Subcutaneous abdominal adipose tissue (tissue), 5 donors: ENCODE results near the gene ITGA2.

Experiments used
- H3K27ac ChIP-seq: one replicate; pipeline ENCODE4 v1.7.0; 2013; ENCODE audit warnings: low read depth, mild to moderate bottlenecking, inconsistent platforms, low read length, moderate library complexity
- H3K27me3 ChIP-seq, 5 donors: one replicate each; pipeline ENCODE4 v1.7.0; 2013; ENCODE audit warnings: low read length in 5 of 5, inconsistent platforms in 1 of 5; ENCODE audit not compliant: control insufficient read depth in 5 of 5, insufficient read depth in 4 of 5
- H3K36me3 ChIP-seq, 5 donors: one replicate each; pipeline ENCODE4 v1.7.0; 2013; ENCODE audit warnings: low read length in 5 of 5; ENCODE audit not compliant: control insufficient read depth in 5 of 5, insufficient read depth in 5 of 5
- H3K4me1 ChIP-seq, 5 donors: one replicate each; pipeline ENCODE4 v1.7.0; 2013; ENCODE audit warnings: low read length in 5 of 5, mild to moderate bottlenecking in 3 of 5, moderate library complexity in 1 of 5; ENCODE audit not compliant: control insufficient read depth in 5 of 5, insufficient read depth in 5 of 5
- H3K4me3 ChIP-seq, 5 donors: one replicate each; pipeline ENCODE4 v1.7.0; 2013; ENCODE audit warnings: low read length in 5 of 5, low read depth in 1 of 5
- H3K9ac ChIP-seq, 5 donors: one replicate each; pipeline ENCODE4 v1.7.0; 2013; ENCODE audit warnings: low read length in 5 of 5, mild to moderate bottlenecking in 4 of 5, moderate library complexity in 3 of 5
- H3K9me3 ChIP-seq, 5 donors: one replicate each; pipeline ENCODE4 v1.7.0; 2013; ENCODE audit warnings: low read length in 5 of 5; ENCODE audit not compliant: control insufficient read depth in 5 of 5
- donor health status: healthy.
- donor health status: healthy.
- donor health status: healthy.
- donor health status: healthy.
- donor health status: healthy.

The ITGA2 gene

DNA sequence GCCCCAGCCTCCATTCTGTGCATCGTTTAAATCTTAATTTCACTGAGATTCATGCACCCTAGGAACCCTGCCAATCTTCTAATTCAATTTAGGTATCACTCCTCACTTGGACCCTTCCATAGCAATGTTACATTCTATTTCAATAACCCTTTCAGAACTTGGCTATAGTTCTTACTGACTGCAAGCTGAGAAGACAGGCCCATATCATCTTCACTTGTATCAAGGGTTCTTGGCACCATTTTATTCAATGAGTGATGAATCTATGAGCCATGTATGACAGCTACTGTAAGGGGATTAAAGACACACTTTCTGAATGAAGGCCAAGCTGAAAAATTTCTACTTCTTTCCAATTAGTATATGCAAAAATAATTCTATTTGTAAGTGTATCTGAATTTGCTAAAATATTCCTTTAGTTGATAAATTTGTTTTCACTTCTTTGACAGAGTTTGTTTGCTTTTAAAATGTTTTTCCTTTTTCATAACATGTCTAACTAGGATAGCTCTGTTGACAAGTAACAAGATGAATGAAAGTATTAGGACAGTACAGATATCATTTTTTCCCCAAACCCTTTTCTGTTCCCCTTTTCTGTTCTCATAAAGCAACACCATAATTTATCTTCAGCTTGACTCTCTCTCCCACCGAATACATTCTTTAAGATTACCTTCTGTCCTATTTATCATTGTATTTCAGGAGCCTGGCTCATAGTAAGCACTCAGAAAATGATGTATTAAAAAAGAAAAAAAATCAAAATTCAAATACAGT, 9.6 kb downstream of the ITGA2 start:
- Histone ChIP-seq H3K4me1 (no peaks in the 10 kb centered on the region), H3K4me3 (no peak overlapping the region), H3K36me3 (no peaks in the 10 kb centered on the region), H3K27me3 (no peaks in the 10 kb centered on the region), H3K9ac (no peak overlapping the region), H3K27ac (no peak overlapping the region), H3K9me3 (no peaks in the 10 kb centered on the region)

DNA sequence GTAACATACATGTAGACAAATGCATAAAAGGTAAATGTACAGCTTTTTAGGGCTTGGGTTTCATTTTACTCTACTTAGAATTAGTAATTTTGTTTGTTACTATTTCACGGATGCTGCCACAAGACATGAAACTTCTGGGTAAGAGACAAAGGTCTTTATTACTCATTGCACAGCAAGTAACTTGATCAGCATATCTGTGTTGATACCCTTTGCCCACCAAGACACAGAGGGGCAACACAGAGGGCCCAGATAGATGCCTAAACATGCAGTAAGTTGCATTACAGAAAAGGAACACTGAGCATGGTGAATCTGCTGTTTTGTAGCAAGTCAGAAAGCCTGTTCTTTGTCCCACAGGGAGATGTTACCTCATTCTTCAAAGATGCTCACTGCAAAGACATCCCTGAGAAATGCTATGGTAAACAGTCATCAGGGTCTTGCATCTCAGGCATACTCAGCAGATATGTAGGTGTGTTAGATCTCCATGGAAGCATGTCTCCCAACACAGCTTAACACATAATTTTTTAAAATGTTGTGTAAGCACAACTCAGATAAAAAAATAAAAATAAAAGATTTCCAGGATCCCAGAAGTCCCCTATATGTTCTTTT, 10.3 kb downstream of the ITGA2 start:
- H3K9me3 ChIP-seq, result no peaks in the 10 kb centered on the region
- H3K4me3 ChIP-seq, result no peak overlapping the region
- H3K27ac ChIP-seq, result no peak overlapping the region
- no peak overlapping the region for H3K9ac ChIP-seq
- no peaks in the 10 kb centered on the region for H3K27me3 ChIP-seq
- no peaks in the 10 kb centered on the region for H3K4me1 ChIP-seq
- no peaks in the 10 kb centered on the region for H3K36me3 ChIP-seq

DNA sequence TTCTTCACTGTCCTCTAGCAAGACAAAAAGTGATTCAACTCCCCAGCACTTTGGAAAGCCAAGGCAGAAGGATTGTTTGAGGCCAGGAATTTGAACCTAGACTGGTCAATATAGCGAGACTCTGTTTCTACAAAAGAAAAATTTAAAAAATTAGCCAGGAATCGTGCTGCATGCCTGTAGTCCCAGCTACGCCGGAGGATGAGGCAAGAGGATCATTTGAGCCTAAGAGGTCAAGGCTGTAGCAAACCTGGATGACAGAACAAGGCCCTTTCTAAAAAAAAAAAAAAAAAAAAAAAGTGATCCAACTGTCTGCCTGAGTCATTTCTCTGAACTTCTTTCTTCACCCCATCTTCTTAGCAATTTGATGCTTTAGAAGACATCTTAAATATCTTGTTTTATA, 12.4 kb downstream of the ITGA2 start:
- H3K4me3 ChIP-seq, result no peak overlapping the region
- H3K36me3 ChIP-seq, result no peaks in the 10 kb centered on the region
- no peaks in the 10 kb centered on the region for H3K27me3 ChIP-seq
- H3K9ac ChIP-seq, result no peak overlapping the region
- peaks cover 0 to 8% (median 0%) of the 10 kb centered on the region in 5 donors for H3K4me1 ChIP-seq
- H3K27ac ChIP-seq, result no peak overlapping the region
- H3K9me3 ChIP-seq, result no peaks in the 10 kb centered on the region

DNA sequence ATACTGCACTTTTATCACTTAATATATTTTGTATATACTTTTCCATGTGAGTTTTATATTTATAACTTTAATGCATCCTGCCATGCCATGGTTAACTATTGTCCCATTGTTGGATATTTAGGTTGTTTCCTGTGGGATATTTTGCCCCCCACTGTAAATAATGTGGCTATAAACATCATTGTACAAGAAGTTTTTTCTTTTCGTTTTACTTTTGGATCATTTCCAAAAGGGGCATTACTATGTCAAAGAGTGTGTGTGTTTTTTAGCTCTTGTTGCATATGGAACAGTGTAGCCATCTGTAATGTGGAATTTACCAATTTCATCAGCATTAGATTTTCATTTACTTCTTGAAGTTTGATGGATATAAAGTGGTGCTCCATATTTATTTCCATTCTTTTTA, 13.3 kb downstream of the ITGA2 start:
- no peak overlapping the region for H3K4me3 ChIP-seq

DNA sequence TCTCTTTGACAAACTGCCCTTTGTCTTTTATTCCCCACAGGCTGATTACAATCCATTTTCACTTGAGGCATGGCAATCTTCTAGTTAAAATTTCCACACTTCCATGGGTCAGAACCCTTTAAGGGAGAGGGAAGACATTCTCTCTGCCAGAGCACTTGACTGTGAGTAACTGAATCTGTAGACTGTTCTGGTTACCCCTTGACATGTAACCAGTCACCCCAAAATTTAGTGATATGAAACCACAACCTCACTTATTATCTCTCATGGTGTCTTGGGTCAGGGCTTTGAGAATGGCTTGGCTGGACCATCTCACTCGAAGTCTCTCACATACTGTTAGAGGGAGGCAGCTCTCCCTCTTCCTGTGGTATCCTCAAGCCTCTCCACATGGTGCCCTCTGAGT, 14.0 kb downstream of the ITGA2 start:
- peaks cover 0 to 8% (median 0%) of the 10 kb centered on the region in 5 donors for H3K4me1 ChIP-seq
- H3K4me3 ChIP-seq, result no peak overlapping the region
- no peaks in the 10 kb centered on the region for H3K36me3 ChIP-seq
- H3K27ac ChIP-seq, result no peak overlapping the region
- no peaks in the 10 kb centered on the region for H3K9me3 ChIP-seq
- H3K9ac ChIP-seq, result no peak overlapping the region
- H3K27me3 ChIP-seq, result no peaks in the 10 kb centered on the region

More for the DNA sequence above, 13.3 kb downstream of the ITGA2 start:
- Histone ChIP-seq H3K4me1 (peaks cover 0 to 8% (median 0%) of the 10 kb centered on the region in 5 donors), H3K27me3 (no peaks in the 10 kb centered on the region), H3K36me3 (no peaks in the 10 kb centered on the region), H3K9ac (no peak overlapping the region), H3K27ac (no peak overlapping the region), H3K9me3 (no peaks in the 10 kb centered on the region)

DNA sequence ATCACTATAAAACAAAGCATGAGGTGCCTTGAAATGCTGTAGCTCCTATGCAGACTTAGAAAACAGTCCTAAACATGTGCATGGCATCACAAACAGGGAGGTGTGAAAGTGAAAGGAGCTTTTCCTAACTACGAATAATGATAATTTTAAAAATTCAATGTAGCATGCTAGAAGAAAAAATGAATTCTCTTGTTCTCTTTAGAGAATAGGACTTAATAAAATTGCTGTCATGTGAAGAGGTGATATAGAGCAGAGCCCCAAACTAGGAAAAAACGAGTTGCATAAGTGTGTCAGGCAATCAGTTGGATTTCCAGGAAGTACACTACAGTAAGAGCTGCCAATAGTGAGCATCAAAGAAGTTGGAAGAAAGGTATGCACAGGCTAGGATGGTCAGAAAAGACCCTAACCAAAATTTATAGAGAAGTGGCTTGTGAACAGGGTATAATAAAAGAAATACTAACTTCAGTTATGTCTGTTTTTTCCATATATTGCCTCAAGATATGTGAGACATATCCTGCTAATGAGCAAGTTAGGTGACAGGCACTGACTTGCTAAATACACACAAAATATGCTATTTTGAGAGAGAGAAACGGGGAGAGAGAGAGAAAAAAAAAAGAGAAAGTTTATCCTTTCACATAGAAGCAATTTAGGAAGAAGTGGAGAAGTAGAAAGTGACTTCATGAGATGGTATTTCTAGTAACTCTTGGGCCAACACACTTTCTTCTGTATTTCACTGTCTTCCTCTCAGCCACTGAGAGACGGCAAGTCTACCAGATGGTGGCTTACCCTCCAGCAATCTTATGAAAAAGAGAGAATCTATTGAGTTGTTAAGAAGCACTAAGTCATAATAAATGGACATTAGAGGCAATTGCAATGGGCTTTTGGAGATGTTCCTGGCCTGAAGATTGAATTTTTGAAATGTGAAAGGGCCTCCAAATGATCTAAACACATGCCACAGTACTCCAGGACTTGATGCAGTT, 18.0 kb downstream of the ITGA2 start:
- Histone ChIP-seq H3K36me3 (no peaks in the 10 kb centered on the region), H3K4me1 (peaks cover 0 to 8% (median 0%) of the 10 kb centered on the region in 5 donors), H3K9ac (no peak overlapping the region), H3K27me3 (no peaks in the 10 kb centered on the region), H3K9me3 (no peaks in the 10 kb centered on the region), H3K4me3 (peak overlapping the region in 1 of 5 donors; percentile 12), H3K27ac (no peak overlapping the region)

DNA sequence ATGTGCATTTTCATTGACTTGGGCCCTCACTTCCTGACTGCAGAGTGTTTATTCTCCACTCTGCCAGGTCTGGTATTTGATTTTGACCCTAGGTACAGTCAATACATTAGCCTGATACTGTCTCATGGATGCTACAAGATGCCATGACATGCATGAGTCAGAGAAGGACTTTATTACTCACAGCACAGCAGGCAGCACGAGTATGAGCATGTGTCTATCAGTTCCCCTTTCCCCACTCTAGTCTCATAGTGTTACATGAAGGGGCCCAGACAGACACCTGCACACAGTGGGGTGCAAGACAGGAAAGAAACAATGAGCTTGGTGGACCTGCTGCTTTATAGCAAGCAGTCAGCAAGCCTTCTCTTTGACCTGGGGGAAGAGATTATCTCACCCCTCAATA, 19.6 kb downstream of the ITGA2 start:
- Histone ChIP-seq H3K27me3 (no peaks in the 10 kb centered on the region), H3K36me3 (no peaks in the 10 kb centered on the region), H3K9ac (no peak overlapping the region), H3K9me3 (no peaks in the 10 kb centered on the region), H3K4me1 (peaks cover 0 to 8% (median 0%) of the 10 kb centered on the region in 5 donors), H3K27ac (no peak overlapping the region), H3K4me3 (no peak overlapping the region)

DNA sequence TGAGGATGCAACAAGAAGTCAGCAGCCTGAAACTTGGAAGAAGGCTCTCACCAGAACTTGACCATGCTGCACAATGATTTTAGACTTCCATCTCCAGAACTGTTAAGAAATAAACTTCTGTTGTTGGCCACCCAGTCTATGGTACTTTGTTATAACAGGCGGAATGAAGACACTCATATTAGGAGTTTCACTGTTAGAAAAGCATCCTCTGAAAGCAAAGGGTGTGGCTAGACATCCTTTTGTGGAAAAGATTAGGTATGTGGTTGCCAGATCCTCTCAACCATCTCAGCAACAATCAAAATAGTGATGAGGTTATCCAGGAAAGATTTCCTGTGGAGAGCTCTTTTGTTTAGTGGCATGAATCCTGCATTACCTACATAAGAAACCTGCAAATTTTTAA, 20.7 kb downstream of the ITGA2 start:
- H3K9me3 ChIP-seq, result no peaks in the 10 kb centered on the region
- no peaks in the 10 kb centered on the region for H3K27me3 ChIP-seq
- no peaks in the 10 kb centered on the region for H3K36me3 ChIP-seq
- H3K4me3 ChIP-seq, result no peak overlapping the region
- H3K27ac ChIP-seq, result no peak overlapping the region
- peaks cover 0 to 5% (median 0%) of the 10 kb centered on the region in 5 donors for H3K4me1 ChIP-seq
- no peak overlapping the region for H3K9ac ChIP-seq

DNA sequence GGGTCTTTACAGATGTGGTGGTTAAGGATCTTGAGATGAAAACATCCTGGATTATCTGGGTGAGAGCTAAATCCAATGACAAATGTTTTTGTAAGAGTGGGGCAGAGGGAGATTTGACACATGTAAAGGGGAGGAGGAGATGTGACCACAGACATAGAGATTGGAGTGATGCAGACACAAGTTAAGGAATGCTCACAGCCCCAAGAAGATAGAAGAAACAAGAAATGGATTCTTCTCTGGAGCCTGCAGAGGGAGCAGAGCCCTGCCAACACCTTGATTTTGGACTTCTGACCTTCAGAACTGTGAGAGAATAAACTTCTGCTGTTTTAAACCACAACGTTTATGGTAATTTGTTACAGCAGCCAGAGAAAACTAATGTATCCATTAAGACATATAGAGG, 21.7 kb downstream of the ITGA2 start:
- H3K4me1 ChIP-seq, result peaks cover 0 to 3% (median 0%) of the 10 kb centered on the region in 5 donors
- no peak overlapping the region for H3K4me3 ChIP-seq
- no peaks in the 10 kb centered on the region for H3K36me3 ChIP-seq
- H3K27me3 ChIP-seq, result no peaks in the 10 kb centered on the region
- H3K9me3 ChIP-seq, result no peaks in the 10 kb centered on the region
- H3K9ac ChIP-seq, result no peak overlapping the region
- no peak overlapping the region for H3K27ac ChIP-seq

DNA sequence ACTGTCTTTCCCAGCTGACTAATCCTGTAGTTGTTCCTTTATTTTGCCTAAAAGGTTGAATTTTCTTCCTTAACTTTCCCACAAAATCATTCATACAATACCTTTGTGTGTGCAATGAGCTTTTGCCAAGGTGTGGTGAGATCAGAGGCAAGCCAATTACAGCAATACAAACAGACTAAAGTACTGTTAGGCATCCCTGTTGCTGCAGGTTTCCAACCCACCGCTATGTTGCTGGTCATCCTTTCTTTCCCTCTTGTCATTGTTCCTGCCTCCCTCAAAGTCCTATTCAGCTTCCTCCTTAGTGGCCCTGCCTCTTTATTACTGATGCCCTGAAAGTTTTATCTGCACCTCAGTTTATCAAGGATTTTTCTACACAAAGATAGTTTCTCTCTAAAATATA, 22.1 kb downstream of the ITGA2 start:
- no peaks in the 10 kb centered on the region for H3K4me1 ChIP-seq
- no peak overlapping the region for H3K9ac ChIP-seq
- no peaks in the 10 kb centered on the region for H3K9me3 ChIP-seq
- no peak overlapping the region for H3K4me3 ChIP-seq
- no peak overlapping the region for H3K27ac ChIP-seq
- H3K36me3 ChIP-seq, result no peaks in the 10 kb centered on the region
- H3K27me3 ChIP-seq, result no peaks in the 10 kb centered on the region
